Raji (cell line): ENCODE results near the gene AUTS2.

Experiments
- POLR2A ChIP-seq: IDR thresholded peaks from 2 replicates; pipeline ENCODE4 v1.6.1; 2011; ENCODE audit warnings: low read depth, low read length, control low read depth; ENCODE audit not compliant: insufficient read depth

AUTS2 gene

GRCh38 chr7:70680306-70680705 lies 1082.0 kb downstream of the AUTS2 start:
- no peak for TF ChIP-seq POLR2A

- TF ChIP-seq POLR2A: no peak
Observed at GRCh38 chr7:70680743-70681468, 1082.6 kb downstream of the AUTS2 start.

- no peak for TF ChIP-seq POLR2A
Observed at GRCh38 chr7:70681469-70682350, 1083.4 kb downstream of the AUTS2 start.

GRCh38 chr7:70684173-70684572 lies 1085.9 kb downstream of the AUTS2 start:
- no peak for TF ChIP-seq POLR2A

- TF ChIP-seq POLR2A: no peak
Observed at GRCh38 chr7:70693321-70693685, 1095.0 kb downstream of the AUTS2 start.

- TF ChIP-seq POLR2A: peak; percentile 49; the same call in 1 of the 2 replicates
Observed at GRCh38 chr7:70693686-70694433, 1095.6 kb downstream of the AUTS2 start.

- TF ChIP-seq POLR2A: 0 out of 2 replicates have a peak, but pooled peaks have one; percentile 6
Observed at GRCh38 chr7:70694434-70694970, 1096.2 kb downstream of the AUTS2 start.

- TF ChIP-seq POLR2A: no peak
Observed at GRCh38 chr7:70694971-70695794, 1096.9 kb downstream of the AUTS2 start.

GRCh38 chr7:70695795-70696083 lies 1097.5 kb downstream of the AUTS2 start:
- TF ChIP-seq POLR2A: no peak

GRCh38 chr7:70696201-70696754 lies 1098.0 kb downstream of the AUTS2 start:
- TF ChIP-seq POLR2A: no peak

- TF ChIP-seq POLR2A: no peak
Observed at GRCh38 chr7:70698219-70698832, 1100.1 kb downstream of the AUTS2 start.

- no peak for TF ChIP-seq POLR2A
Observed at GRCh38 chr7:70699271-70699670, 1101.0 kb downstream of the AUTS2 start.

GRCh38 chr7:70700055-70700940 lies 1102.0 kb downstream of the AUTS2 start:
- TF ChIP-seq POLR2A: no peak

GRCh38 chr7:70700941-70701425 lies 1102.7 kb downstream of the AUTS2 start:
- TF ChIP-seq POLR2A: no peak
